DMS 273 (cell line): ENCODE results near the gene NOXRED1.
"Not testable (repeated sequence)": the region's sequence is repeated elsewhere in the genome, so short reads cannot be mapped to it uniquely, and the experiment has no call there.

Experiments
- DNase-seq: peaks from one replicate; lab custom pipeline; 2025; ENCODE audit not compliant: unreplicated experiment; lab: John Stamatoyannopoulos, UW

Gene NOXRED1

GRCh38 chr14:77415403-77416030 is 7.8 kb downstream of the NOXRED1 start:
- not testable (repeated sequence) for DNase-seq

DNA sequence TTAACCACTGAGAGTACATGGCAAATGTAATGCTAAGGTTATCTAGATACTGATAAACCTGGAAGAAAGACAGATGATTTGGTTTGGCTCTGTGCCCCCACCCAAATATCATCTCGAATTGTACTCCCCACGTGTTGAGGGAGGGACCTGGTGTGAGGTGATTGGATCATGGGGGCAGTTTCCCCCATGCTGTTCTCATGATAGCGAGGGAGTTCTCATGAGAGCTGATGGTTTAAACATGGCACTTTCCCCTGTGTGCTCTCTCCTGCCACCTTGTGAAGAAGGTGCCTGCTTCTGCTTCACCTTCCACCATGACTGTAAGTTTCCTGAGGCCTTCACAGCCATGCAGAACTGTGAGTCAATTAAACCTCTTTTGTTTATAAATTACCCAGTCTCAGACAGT is 14.2 kb downstream of the NOXRED1 start:
- DNase-seq = peak; percentile 48

GRCh38 chr14:77407158-77407557 is 16.2 kb downstream of the NOXRED1 start:
- no peak for DNase-seq

DNA sequence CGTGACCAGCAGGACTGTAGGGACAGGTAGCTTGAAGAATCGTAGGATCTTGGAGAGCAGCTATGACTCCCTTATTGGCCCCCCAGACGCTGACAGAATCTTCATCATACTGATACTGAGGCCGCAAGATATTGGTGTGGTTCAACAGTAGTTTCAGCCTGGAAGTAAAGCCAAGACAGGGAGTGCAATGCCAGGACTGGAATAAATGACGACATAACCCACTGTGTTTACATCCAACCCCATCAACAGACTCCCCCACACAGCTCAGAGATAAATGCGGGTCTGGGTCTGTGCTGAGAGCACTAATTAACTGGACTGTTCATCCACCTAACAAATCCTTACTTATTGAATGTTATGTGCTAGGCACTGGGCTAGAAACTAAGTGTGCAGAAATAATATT is 16.6 kb downstream of the NOXRED1 start:
- no peak for DNase-seq

GRCh38 chr14:77406086-77406485 is 17.2 kb downstream of the NOXRED1 start:
- DNase-seq = no peak

GRCh38 chr14:77403768-77404167 is 19.6 kb downstream of the NOXRED1 start:
- peak; percentile 10 for DNase-seq

DNA sequence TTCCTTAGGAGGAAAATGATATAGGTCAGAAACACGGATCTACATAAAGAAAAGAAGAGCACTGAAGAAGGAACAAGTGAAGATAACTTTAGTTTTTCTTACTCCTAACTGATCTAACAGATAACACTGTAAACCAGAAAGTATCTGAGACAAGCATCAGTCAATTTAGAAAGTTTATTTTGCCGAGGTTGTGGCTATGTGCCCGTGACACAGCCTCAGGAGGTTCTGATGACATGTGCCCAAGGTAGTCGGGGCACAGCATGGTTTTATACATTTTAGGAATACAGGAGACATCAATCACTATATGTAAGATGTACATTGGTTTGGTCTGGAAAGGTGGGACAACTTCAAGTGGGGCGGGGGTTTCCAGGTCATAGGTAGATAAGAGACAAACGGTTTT is 23.1 kb downstream of the NOXRED1 start:
- no peak for DNase-seq

DNA sequence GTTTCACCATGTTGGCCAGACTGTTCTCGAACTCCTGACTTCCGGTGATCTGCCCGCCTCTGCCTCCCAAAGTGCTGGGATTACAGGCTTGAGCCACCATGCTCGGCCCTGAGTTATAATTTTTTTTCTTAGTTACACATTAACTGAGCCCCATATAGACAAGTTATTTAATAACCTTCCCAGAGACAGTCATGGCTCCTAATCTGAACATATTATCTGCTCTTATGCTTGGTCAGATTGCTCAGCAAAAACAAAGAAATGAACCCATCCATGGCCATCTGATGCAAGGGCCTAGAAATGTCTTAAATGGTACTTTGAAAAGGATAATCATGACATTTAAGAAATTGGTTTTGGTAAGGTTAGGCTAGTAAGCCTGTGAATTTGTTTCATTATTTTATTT is 33.1 kb downstream of the NOXRED1 start:
- DNase-seq = no peak

DNA sequence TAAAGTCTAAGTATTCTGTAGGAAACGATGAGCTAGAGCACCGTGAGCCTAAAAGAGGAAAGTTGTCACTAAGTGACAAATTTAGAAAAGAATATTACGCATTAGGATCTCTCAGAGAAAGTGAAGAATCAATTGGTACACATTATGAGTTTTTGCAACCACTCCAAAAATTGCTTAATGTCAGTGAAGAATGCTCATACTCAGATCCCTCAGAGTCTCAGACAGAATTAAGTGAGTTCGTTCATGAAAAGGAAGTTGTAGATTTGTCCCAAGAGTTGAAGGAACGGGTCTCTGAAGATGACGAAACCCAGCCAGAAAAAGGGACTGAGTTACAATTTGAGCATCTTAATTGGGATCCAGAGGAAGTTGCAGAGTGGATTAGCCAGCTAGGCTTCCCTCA is 44.6 kb downstream of the NOXRED1 start:
- DNase-seq = no peak

DNA sequence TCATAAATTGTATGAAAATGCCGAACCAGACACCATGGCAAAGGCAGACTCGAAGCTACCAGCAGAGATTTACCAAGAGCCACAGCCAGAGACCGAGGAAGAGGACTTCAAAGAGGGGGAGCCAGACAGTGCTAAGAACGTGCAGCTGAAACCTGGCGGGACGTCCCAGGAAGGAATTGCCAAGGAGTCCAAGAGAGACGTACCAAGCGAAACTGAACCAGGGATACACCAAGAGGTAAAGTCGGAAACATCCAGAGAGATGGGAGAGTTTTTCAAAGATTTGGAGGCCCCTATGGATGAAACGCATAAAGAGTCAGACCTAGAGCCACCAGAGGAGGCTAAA is 45.9 kb downstream of the NOXRED1 start:
- no peak for DNase-seq

GRCh38 chr14:77376771-77377501 is 46.4 kb downstream of the NOXRED1 start, which contains the start of the genes SAMD15 and TMED8:
SAMD15 (plus strand) TSS chr14:77377379; CDS start chr14:77377419, 40 bp downstream.
TMED8 (minus strand) TSS chr14:77377094; CDS start chr14:77377053, 41 bp downstream.
- DNase-seq = peak; percentile 94

DNA sequence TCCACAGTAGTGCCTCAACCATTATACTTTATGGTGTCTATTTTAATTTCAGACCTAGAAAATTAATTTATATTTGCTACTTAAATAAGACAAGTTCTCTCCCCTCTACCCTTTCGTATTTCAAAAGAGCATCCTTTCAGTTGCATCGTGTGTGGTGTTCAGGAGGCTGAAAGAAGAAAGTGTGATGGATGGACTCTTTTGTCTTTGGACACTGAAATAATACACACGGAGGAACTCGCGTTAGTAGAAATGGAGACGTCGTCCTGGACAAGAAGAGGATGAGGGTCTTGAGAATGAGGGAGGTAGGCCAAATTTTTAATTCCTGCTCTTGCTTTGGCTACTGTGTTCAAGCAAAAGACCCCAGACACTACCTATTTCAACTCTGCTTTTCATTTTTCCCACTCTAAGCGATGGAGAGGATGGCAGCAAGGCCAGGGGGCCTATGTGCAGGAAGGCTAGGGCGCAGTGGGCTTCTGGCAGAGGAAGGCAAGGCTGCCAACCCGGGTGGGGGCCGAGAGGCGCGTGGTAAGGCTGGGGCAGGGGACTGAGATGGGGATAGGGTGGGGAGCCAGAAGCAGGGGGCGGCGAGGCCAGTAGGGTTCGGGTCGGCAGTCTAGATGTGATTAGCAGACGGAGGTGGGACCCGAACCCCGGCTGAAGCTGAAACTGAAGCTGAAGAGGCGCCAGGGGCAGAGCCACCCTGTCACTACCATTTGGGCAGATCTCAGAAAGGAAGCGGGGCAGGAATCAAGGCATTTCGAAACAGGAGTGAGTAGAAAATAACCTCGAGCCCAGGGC is 47.2 kb downstream of the NOXRED1 start:
- DNase-seq = peak; percentile 74

DNA sequence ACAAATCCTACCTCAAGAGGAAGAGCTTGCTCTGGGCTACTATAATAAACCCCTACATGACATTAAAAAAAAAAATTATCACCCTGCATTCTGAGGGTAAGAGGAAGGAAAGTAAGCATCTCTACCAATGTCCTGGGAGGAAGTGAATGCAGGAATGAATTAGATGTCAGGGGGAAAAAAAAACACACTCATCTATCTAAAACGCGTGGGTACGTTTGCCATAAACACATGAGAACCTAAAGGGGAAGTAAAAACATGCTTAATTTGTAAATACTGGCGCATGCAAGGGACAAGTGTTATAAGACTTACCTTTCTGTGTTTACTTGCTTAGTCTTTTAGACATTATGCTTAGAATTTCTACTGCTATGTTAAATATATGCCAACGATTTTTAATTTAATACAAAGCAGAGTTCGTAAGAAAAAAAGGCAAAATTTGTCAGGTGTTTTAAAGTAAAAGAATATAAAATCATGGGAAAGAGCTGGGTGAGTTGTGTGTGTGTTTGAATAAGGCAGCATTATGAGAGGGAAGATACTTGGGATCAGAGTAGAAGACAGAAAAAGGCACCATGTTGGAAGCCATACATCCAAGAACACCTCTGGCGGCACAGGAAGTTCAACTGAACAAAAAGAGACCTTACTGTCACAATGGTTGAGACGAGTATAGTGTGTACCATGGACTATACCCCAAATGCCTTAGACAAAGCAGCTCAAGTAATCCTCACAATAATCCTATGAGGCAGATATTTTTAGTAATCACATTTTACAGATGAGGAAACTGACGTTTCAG is 48.0 kb downstream of the NOXRED1 start:
- no peak for DNase-seq

DNA sequence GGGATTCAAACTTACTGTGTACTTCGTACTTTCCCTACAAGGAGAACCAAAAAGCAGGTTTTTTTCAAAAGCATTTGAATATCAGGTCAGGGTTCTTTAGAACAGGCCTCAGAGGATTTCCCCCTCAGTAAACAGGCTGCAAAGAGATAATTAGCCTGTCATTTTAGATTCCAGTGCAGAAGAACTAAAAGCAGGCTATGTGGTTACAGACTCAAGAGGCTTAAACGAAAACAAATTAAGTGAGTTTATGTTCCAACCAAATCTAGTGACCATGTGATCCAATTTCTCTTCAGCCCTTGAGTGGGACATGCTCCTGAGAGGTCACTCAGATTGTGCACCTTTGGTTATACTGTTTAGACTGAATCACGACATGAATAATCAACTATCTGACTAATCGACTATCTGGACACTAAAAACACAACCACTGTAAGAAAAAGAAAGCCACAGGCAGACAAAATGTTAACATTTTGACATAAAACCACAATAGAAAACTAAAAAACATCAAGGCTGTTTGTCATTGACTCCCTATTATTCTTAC is 51.0 kb downstream of the NOXRED1 start:
- DNase-seq = peak; percentile 6

GRCh38 chr14:77369285-77369684 is 54.0 kb downstream of the NOXRED1 start:
- DNase-seq = no peak

DNA sequence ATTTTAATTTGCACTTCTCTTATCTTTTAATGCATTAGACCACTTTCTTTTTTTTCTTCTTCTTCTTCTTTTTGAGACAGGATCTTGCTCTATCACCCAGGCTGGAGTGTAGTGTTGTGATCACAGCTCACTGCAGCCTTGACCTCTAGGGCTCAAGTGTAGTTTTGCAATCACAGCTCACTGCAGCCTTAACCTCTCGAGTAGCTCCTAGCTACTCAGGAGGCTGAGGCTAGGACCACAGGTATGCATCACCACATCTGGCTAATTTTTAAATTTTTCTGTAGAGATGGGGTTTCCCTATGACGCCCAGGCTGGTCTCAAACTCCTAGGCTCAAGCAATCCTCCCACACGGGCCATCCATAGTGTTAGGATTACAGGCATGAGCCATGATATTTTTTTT is 59.2 kb downstream of the NOXRED1 start:
- no peak for DNase-seq

DNA sequence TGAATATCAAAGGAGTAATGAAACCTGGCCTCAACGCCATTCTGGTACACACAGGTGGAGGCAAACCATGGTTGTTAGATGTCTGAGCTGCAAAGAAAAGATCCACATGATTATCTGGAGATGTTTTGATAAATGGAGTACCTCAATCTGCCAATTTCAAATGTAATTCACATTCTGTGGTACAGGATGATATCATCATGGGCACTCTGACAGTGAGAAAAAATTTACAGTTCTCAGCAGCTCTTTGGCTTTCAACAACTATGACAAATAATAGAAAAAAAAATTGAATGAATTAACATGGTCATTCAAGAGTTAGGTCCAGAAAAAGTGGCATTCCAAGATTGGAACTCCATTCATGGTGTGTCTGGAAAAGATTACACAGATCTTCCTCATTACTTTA is 63.7 kb downstream of the NOXRED1 start:
- DNase-seq = no peak

- DNase-seq = no peak
Measured at GRCh38 chr14:77356899-77357298, 66.4 kb downstream of the NOXRED1 start.

- DNase-seq = no peak
Measured at GRCh38 chr14:77355811-77356210, 67.5 kb downstream of the NOXRED1 start.

DNA sequence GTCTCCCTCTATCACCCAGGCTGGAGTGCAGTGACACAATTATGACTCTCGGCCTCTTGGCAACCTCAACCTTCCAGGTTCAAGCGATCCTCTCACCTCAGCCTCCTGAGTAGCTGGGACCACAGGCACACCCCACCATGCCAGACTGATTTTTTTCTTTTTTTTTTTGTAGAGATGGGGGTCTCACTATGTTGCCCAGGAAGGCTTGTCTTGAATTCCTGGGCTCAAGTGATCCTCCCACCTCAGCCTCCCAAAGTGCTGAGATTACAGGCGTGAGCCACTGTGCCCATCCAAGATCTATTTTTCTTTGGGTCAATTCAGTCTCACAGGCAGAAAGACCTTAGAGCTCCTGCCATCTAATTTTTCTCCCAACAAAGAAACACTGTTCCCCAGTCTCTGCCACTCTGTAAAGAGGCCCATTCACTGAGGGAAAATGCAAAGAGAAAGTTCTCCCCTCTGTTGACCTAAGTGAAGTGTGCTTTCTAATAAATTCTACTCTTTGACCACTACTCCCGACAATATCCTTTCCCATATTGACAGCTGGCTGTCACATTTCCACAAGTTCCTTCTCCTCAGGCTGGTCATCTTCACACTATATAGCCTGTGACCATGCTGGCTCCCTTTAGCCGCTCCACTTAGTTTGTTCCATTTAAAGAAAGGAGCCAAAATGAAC is 69.7 kb downstream of the NOXRED1 start:
- no peak for DNase-seq
